ENCODE results near the gene LMNA. TPM values are rescaled to one million over a fixed set of nuclear protein-coding genes. Genes with fewer than 3 reads are reported as not detected.

LMNA gene
- total RNA-seq, 1 donor: 854 TPM

- Histone ChIP-seq H3K79me2 (ENCODE audit: insufficient read depth, low read length) (peaks cover 44% of the 10 kb centered on the region), H3K36me3 (ENCODE audit: insufficient read depth, low read length) (no peaks in the 10 kb centered on the region), H3K27me3 (ENCODE audit: insufficient read depth, low read length) (no peaks in the 10 kb centered on the region), H3K9me3 (ENCODE audit: low read depth, low read length) (no peaks in the 10 kb centered on the region), H3K4me3 (ENCODE audit: insufficient read depth, low read length) (no peak overlapping the region), H4K20me1 (ENCODE audit: insufficient read depth, low read length) (peaks cover 24% of the 10 kb centered on the region), H3K27ac (ENCODE audit: low read depth, low read length) (peak overlapping the region; percentile 15), H2AFZ (ENCODE audit: low read length) (no peak overlapping the region), H3K4me2 (ENCODE audit: insufficient read depth, low read length) (no peak overlapping the region), H3K4me1 (ENCODE audit: insufficient read depth, low read length) (peaks cover 31% of the 10 kb centered on the region)
- DNase-seq (ENCODE audit: insufficient read length, low spot score, missing footprints): no peak
- no peak for TF ChIP-seq CTCF (IDR thresholded peaks at IDR 0.05; ENCODE audit: extremely low read depth, low read depth, low read length)
Measured at GRCh38 chr1:156112276-156113137, 2.0 kb upstream of the LMNA start.

- Histone ChIP-seq H3K36me3 (ENCODE audit: insufficient read depth, low read length) (peaks cover 8% of the 10 kb centered on the region), H3K4me1 (ENCODE audit: insufficient read depth, low read length) (peaks cover 41% of the 10 kb centered on the region), H3K27ac (ENCODE audit: low read depth, low read length) (peak overlapping the region; percentile 98), H3K4me3 (ENCODE audit: insufficient read depth, low read length) (peak overlapping the region; percentile 99), H3K79me2 (ENCODE audit: insufficient read depth, low read length) (peaks cover 53% of the 10 kb centered on the region), H3K9me3 (ENCODE audit: low read depth, low read length) (no peaks in the 10 kb centered on the region), H2AFZ (ENCODE audit: low read length) (no peak overlapping the region), H3K27me3 (ENCODE audit: insufficient read depth, low read length) (no peaks in the 10 kb centered on the region), H4K20me1 (ENCODE audit: insufficient read depth, low read length) (peaks cover 33% of the 10 kb centered on the region), H3K4me2 (ENCODE audit: insufficient read depth, low read length) (peak overlapping the region; percentile 92)
- no peak for TF ChIP-seq CTCF (IDR thresholded peaks at IDR 0.05; ENCODE audit: extremely low read depth, low read depth, low read length)
- no peak for DNase-seq (ENCODE audit: insufficient read length, low spot score, missing footprints)
Measured at GRCh38 chr1:156113282-156113950, 1.1 kb upstream of the LMNA start.

GRCh38 chr1:156114919-156115513 lies 505 bp downstream of the LMNA start:
- H4K20me1 ChIP-seq (ENCODE audit: insufficient read depth, low read length): peaks cover 41% of the 10 kb centered on the region
- peaks cover 13% of the 10 kb centered on the region for H3K36me3 ChIP-seq (ENCODE audit: insufficient read depth, low read length)
- no peak for TF ChIP-seq CTCF (IDR thresholded peaks at IDR 0.05; ENCODE audit: extremely low read depth, low read depth, low read length)
- H2AFZ ChIP-seq (ENCODE audit: low read length): no peak overlapping the region
- H3K4me1 ChIP-seq (ENCODE audit: insufficient read depth, low read length): peaks cover 55% of the 10 kb centered on the region
- no peaks in the 10 kb centered on the region for H3K9me3 ChIP-seq (ENCODE audit: low read depth, low read length)
- peak; percentile 77 for DNase-seq (ENCODE audit: insufficient read length, low spot score, missing footprints)
- peak overlapping the region; percentile 98 for H3K27ac ChIP-seq (ENCODE audit: low read depth, low read length)
- H3K4me2 ChIP-seq (ENCODE audit: insufficient read depth, low read length): peak overlapping the region; percentile 84
- peak overlapping the region; percentile 99 for H3K4me3 ChIP-seq (ENCODE audit: insufficient read depth, low read length)
- H3K79me2 ChIP-seq (ENCODE audit: insufficient read depth, low read length): peaks cover 67% of the 10 kb centered on the region
- no peaks in the 10 kb centered on the region for H3K27me3 ChIP-seq (ENCODE audit: insufficient read depth, low read length)
